GM21367 (cell line): Measurements from ENCODE around the gene PUS3.

ENCODE experiments used
- ATAC-seq: cut with Tn5 transposase; IDR thresholded peaks from one replicate; pipeline ENCODE4 v1.9.1; 2021; ENCODE audit not compliant: unreplicated experiment

Gene PUS3

GRCh38 chr11:125941619-125942611 lies 38.9 kb upstream of the PUS3 start:
- ATAC-seq = peak; percentile 68

GRCh38 chr11:125941267-125941618 lies 38.2 kb upstream of the PUS3 start:
- no peak for ATAC-seq

- ATAC-seq = no peak
Measured at GRCh38 chr11:125940145-125940544, 37.1 kb upstream of the PUS3 start.

- ATAC-seq = no peak
Measured at GRCh38 chr11:125939081-125939521, 36.1 kb upstream of the PUS3 start.

- ATAC-seq = no peak
Measured at GRCh38 chr11:125938418-125938817, 35.4 kb upstream of the PUS3 start.

GRCh38 chr11:125935618-125936199 lies 32.7 kb upstream of the PUS3 start:
- no peak for ATAC-seq

GRCh38 chr11:125935056-125935455 lies 32.0 kb upstream of the PUS3 start:
- ATAC-seq = no peak

GRCh38 chr11:125934473-125934872 lies 31.5 kb upstream of the PUS3 start:
- no peak for ATAC-seq

- no peak for ATAC-seq
Measured at GRCh38 chr11:125933030-125933813, 30.2 kb upstream of the PUS3 start.

- ATAC-seq = no peak
Measured at GRCh38 chr11:125932301-125932700, 29.3 kb upstream of the PUS3 start.

GRCh38 chr11:125931668-125932067 lies 28.7 kb upstream of the PUS3 start:
- no peak for ATAC-seq

- no peak for ATAC-seq
Measured at GRCh38 chr11:125931116-125931515, 28.1 kb upstream of the PUS3 start.

GRCh38 chr11:125930076-125930450 lies 27.1 kb upstream of the PUS3 start:
- ATAC-seq = no peak

- ATAC-seq = no peak
Measured at GRCh38 chr11:125929445-125930075, 26.6 kb upstream of the PUS3 start.

GRCh38 chr11:125926682-125927081 lies 23.7 kb upstream of the PUS3 start:
- no peak for ATAC-seq

- no peak for ATAC-seq
Measured at GRCh38 chr11:125925804-125926203, 22.8 kb upstream of the PUS3 start.

- ATAC-seq = no peak
Measured at GRCh38 chr11:125925247-125925740, 22.3 kb upstream of the PUS3 start.

- no peak for ATAC-seq
Measured at GRCh38 chr11:125924384-125925007, 21.5 kb upstream of the PUS3 start.

- ATAC-seq = no peak
Measured at GRCh38 chr11:125923633-125924032, 20.6 kb upstream of the PUS3 start.

- ATAC-seq = no peak
Measured at GRCh38 chr11:125923012-125923579, 20.1 kb upstream of the PUS3 start.
